GM12878 (cell line): ENCODE results near the gene PRKCB.

Experiments
- ASH2L ChIP-seq: fragments of 300-600, 200-600 bp; sonication (generic); IDR thresholded peaks from 2 replicates; pipeline ENCODE4 v1.6.1; 2017; ENCODE audit warnings: low read depth, mild to moderate bottlenecking, borderline replicate concordance
- MXI1 ChIP-seq: fragments of 150-350 bp; IDR thresholded peaks from 2 replicates; pipeline ENCODE4 v1.6.1; 2011; ENCODE audit warnings: low read depth, mild to moderate bottlenecking, inconsistent platforms, low read length, improper control_type of control experiment
- NFYB ChIP-seq: IDR thresholded peaks from 2 replicates; pipeline ENCODE4 v1.6.1; 2011; ENCODE audit warnings: low read depth, mild to moderate bottlenecking, low read length, improper control_type of control experiment, moderate library complexity; ENCODE audit not compliant: insufficient read depth
- POLR2A ChIP-seq: IDR thresholded peaks from 2 replicates; pipeline ENCODE4 v1.6.1; 2011; ENCODE audit warnings: low read depth, mild to moderate bottlenecking, low read length
- RAD21 ChIP-seq: IDR thresholded peaks from 2 replicates; pipeline ENCODE4 v1.6.1; 2011; ENCODE audit warnings: mild to moderate bottlenecking, low read depth, low read length, moderate library complexity; ENCODE audit not compliant: insufficient read depth
- RB1 ChIP-seq: fragments of 450-650 bp; formaldehyde crosslinking; IDR thresholded peaks from 2 replicates; pipeline ENCODE4 v1.6.1; 2017; ENCODE audit warnings: mild to moderate bottlenecking, borderline replicate concordance
- TF ChIP-seq, protein P1 (sequence below), 3 experiments: IDR thresholded peaks in 2 of 3; conservative IDR thresholded peaks in 1 of 3; 2 replicates each; pipeline ENCODE4 v1.5.1; 2011; ENCODE audit warnings: low read depth in 3 of 3, low read length in 3 of 3, mild to moderate bottlenecking in 3 of 3, control low read depth in 2 of 3, moderate library complexity in 2 of 3, inconsistent platforms in 1 of 3, mixed read lengths in 1 of 3; ENCODE audit not compliant: control insufficient read depth in 2 of 3, insufficient read depth in 1 of 3; ENCODE audit errors: extremely low read depth in 1 of 3
- TF ChIP-seq, protein P2 (sequence below): IDR thresholded peaks from 2 replicates; pipeline ENCODE4 v1.6.1; 2012; ENCODE audit warnings: mild to moderate bottlenecking, low read depth, low read length

DNA sequence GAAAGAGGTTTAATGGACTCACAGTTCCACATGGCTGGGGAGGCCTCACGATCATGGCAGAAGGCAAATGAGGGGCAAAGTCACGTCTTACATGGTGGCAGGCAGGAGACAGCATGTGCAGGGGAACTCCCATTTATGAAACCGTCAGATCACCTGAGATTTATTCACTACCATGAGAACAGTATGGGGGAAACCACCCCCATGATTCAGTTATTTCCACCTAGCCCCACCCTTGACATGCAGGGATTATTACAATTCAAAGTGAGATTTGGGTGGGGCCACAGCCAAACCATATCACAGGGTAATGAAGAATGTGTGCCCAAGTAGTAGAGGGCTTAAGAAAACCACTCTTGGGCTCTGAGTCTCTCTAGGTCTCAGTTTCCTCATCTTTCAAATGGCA is 85.1 kb downstream of the PRKCB start:
- TF ChIP-seq MXI1 (no peak), RB1 (no peak), NFYB (no peak), RAD21 (no peak), POLR2A (no peak), ASH2L (no peak)
- TF ChIP-seq, protein P1, sequence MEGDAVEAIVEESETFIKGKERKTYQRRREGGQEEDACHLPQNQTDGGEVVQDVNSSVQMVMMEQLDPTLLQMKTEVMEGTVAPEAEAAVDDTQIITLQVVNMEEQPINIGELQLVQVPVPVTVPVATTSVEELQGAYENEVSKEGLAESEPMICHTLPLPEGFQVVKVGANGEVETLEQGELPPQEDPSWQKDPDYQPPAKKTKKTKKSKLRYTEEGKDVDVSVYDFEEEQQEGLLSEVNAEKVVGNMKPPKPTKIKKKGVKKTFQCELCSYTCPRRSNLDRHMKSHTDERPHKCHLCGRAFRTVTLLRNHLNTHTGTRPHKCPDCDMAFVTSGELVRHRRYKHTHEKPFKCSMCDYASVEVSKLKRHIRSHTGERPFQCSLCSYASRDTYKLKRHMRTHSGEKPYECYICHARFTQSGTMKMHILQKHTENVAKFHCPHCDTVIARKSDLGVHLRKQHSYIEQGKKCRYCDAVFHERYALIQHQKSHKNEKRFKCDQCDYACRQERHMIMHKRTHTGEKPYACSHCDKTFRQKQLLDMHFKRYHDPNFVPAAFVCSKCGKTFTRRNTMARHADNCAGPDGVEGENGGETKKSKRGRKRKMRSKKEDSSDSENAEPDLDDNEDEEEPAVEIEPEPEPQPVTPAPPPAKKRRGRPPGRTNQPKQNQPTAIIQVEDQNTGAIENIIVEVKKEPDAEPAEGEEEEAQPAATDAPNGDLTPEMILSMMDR (IDR thresholded peaks at IDR 0.05 in 2 of 3, conservative IDR thresholded peaks at IDR 0.05 in 1 of 3; ENCODE audit: control insufficient read depth in 2 of 3, extremely low read depth in 1 of 3, insufficient read depth in 1 of 3, low read depth in 3 of 3, low read length in 3 of 3): no peak
- TF ChIP-seq, protein P2, sequence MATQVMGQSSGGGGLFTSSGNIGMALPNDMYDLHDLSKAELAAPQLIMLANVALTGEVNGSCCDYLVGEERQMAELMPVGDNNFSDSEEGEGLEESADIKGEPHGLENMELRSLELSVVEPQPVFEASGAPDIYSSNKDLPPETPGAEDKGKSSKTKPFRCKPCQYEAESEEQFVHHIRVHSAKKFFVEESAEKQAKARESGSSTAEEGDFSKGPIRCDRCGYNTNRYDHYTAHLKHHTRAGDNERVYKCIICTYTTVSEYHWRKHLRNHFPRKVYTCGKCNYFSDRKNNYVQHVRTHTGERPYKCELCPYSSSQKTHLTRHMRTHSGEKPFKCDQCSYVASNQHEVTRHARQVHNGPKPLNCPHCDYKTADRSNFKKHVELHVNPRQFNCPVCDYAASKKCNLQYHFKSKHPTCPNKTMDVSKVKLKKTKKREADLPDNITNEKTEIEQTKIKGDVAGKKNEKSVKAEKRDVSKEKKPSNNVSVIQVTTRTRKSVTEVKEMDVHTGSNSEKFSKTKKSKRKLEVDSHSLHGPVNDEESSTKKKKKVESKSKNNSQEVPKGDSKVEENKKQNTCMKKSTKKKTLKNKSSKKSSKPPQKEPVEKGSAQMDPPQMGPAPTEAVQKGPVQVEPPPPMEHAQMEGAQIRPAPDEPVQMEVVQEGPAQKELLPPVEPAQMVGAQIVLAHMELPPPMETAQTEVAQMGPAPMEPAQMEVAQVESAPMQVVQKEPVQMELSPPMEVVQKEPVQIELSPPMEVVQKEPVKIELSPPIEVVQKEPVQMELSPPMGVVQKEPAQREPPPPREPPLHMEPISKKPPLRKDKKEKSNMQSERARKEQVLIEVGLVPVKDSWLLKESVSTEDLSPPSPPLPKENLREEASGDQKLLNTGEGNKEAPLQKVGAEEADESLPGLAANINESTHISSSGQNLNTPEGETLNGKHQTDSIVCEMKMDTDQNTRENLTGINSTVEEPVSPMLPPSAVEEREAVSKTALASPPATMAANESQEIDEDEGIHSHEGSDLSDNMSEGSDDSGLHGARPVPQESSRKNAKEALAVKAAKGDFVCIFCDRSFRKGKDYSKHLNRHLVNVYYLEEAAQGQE: no peak
